Inflammatory macrophage treated with lipopolysaccharide for 4 hours (primary cell): ENCODE data around the gene BIRC2.
"Not testable (repeated sequence)": the region's sequence is repeated elsewhere in the genome, so short reads cannot be mapped to it uniquely, and the experiment has no call there.

Source experiments
- DNase-seq: peaks from one replicate; pipeline ENCODE4 v3.0.0-alpha.2; 2020

The BIRC2 gene

DNA sequence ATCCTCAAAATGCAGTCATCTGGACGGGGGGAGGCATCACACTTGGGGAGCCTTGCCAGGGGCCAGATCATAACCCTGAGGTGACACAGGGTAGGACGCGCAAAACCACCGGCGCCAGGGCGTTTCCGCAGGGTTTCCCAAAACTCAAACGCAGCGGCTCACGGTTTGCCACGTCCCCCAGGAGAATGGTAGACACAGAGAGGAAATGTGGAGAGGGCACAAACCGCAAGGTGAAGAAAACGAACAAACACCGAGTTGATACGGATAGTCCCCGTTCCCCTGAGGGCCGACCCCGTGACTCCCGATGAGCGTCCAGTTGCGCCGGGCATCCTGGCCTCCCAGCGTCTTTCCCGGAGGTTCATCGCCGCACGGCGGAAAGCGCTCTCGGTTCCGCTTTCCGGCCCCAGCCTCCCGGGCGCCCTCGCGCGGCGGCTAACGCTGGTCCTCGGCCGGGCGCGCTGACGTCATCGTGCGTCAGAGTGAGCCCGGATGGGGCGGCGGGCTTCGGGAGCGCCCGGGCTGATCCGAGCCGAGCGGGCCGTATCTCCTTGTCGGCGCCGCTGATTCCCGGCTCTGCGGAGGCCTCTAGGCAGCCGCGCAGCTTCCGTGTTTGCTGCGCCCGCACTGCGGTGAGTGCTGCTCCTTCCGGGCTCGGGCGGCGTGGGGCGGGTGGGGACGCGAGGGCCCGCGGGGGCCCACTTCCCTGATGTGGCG, at the start of gene BIRC2:
TSS of gene BIRC2 (plus strand) at position 467 of the 714 bp plus-strand sequence. CDS start 2,641 bp downstream, outside the sequence.
- peak; percentile 96 for DNase-seq

DNA sequence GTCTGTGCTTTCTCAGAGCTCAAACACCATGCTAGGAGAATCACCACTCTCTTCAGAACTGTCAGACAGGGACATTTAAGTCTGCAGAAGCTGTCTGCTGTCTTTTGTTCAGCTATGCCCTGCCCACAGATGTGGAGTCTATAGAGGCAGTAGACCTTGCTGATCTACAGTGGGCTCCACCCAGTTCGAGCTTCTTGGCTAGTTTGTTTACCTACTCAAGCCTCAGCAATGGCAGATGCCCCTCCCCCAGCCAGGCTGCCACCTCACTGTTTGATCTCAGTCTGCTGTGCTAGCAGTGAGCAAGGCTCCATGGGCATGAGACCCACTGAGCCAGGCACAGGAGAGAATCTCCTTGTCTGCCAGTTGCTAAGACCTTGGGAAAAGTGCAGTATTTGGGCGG, 46.2 kb upstream of the BIRC2 start:
- not testable (repeated sequence) for DNase-seq

DNA sequence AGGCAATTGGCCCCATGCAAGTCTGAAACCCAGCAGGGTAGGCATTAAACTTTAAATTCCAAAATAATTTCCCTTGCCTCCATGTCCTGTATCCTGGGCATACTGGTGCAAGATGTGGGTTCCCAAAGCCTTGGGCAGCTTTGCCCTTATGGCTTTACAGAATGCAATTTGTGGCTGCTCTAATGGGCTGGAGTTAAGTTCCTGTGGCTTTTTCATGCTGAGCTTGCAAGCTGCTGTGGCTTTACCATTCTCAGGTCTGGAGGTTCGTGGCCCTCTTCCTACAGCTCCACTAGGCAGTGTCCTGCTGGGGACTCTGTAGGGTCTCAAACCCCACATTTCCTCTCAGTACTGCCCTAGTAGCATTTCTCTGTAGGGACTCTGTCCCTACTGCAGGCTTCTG, 44.8 kb upstream of the BIRC2 start:
- no peak for DNase-seq

DNA sequence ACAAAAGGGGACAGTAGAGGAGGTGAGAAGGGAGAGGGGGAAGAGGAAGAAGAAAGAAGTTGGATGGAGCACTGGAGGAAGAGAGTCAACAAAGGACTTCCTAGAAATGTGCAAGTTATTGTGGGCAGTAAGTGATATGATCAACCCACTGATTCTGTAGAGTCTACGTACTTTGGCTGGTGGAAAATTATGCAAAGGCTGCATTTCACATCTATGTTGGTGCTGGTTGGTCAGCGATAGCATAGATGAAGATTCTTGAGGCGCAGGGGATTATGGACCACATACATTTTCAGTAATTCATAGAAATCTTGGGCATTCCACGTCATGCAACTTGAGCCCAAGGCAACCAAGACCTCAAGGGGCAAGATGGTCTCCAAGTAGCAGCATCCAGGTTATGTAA, 42.3 kb upstream of the BIRC2 start:
- no peak for DNase-seq

DNA sequence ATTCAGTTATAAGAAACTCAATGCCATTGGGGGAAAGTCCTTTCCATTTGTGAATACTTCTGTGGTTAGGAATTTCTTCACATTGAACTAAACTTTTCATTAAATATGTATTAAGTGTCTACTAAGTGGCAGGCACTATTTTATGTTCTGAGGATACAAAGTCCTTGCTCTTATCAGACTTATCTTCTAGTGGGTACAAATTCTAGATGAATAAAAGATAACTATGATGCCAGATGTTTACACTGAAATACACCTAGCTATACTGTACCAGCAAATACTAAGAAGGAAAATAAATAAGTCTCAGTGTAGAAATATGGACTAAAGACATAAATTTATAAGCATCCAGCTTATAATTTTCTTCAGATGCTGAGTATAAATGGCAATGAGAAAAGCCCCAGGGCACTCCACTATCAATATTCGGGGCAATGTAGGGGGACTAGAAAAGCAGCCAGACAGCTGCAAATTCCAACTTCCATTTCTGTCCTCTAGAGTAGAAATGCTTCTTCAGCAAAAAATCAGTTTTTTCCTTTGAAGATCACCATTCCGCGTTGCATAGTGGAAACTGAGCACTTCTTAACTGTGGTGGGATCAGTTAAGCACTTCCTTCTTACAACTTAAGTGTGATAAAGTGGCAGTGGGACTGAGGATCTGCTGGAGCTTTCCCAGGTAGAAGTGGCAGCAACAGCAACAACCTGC, 41.5 kb upstream of the BIRC2 start:
- no peak for DNase-seq

DNA sequence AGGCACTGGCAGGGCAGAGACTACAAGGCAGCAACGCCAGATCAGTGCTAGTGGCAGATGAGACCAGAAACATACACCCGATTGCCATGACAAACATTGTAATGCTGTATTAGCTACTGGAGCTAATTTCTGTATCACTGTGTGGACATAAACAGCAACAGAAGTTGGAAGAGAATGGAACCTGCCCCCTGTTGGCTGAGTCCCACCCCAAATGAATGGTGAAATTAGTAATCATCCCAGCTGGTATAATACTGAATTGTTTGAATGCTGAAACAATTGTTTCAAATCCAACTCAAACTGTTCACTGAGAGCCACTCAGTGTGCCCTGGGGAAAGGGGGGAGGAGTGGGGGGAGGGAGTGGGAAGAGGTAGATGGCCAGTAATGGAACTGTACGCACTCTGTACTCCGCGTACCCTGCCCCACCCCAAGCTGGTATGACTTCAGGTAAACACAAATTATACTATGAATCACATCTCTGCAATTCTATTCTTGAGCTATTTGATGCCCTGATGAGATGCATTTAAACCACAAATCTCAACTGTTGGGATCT, 40.9 kb upstream of the BIRC2 start:
- DNase-seq: no peak

DNA sequence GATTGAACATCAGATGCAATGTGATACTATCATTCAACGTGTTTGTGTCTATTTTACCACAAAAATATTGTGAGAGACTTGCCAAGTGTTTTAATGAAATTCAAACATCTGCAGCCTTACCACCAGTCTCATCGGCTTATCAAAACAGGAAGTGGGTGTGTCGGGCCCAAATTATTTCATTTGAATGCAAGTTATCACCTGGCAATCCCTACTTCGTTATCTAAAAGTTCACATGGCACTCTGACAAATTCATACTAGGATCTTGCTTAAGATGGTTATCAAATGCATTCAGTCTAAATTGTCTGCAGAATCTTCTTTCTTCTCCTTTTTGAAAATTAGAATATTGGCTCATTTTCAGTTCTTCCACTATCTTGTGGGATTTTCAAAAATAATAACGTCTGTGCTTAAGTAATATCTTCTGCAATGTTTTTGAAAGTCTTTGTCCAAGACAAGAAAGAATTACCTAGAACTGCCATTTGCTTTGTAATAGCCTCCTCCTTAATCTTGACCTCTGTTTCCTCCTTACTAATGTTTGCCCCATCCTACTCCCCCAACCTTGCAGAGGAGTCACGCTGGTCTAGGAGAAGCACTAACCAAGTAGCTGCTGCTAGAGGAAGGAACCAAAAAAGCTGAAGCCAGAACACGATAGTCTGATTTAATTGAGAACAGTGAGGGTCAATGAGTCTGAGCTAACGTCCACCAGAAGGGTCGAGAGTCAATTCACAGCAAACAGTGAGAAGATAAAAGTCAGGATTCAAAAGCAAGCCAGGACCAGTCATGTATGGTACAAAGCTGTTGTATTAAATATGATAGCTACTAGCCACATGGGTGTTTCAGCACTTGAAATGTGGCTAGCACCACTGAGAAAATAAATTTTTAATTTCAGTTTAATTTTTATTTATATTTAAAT, 39.9 kb upstream of the BIRC2 start:
- DNase-seq: peak; percentile 72

DNA sequence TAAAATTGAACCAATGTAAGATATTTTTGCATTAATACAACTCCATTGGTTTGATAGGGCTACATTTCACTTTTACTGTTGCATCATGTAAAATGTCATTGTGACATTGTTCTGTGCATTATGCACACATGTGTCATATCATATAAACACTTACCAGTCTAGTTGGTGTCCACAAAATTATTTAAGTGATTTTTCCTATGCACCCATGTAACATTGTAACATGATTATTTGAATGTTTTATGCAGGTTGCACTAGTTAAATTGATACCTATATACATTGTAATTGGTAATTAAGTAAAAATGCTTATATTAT, 39.3 kb upstream of the BIRC2 start:
- peak; percentile 57 for DNase-seq

DNA sequence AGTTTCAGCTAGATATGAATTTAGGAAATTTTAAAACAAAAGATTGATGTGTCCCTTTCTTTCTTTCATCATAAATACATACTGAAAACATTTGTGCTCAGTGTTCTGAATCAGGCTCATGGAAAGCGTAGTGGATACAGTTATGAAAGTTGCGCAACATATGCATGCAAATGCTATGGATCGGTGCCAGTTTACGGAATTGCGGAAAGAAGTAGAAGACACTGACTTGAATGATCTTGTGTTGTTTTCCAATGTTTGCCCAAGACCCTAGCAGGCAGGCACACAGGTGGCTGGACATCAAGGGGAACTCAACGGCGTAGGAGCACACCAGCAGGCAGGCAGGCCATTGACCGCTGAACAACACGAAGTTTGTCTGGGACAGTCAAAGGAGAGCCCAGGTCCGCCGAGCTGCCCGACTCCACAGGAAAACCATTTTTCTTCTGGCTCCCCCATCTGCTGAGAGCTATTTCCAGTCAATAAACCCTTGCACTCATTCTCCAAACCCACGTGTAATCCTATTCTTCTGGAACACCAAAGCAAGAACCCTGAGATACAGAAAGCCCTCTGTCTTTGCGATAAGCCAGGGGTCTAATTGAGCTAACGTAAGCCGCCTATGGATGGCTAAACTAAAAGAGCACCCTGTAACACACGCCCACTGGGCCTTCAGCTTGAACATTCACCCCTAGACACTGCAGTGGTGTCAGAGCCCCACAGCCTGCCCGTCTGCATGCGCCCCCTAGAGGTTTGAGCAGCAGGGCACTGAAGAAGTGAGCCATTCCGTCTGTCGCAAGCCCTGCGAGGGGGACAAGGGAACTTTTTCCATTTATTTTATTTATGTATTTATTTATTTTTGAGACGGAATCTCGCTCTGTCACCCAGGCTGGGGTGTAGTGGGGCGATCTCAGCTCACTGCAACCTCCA, 37.1 kb upstream of the BIRC2 start:
- DNase-seq: peak; percentile 26

DNA sequence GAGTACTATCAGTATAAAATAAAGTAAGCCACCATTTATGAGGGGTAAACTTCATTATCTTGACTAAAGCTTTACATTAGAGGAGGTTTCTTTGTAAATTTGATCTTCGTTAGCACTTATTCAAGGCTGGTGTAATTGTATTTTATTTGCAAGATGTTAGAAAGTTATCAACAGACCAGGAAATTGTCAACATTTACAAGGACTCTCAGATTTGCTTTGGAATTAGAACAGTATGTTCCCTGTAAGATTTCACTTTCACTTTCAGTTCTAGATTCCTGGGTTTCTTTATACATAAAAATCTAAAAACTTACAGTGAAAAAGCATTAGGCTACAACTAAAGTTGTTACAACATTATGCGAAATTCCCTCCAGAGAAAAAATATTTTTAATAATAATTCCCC, 34.3 kb upstream of the BIRC2 start:
- peak; percentile 71 for DNase-seq

DNA sequence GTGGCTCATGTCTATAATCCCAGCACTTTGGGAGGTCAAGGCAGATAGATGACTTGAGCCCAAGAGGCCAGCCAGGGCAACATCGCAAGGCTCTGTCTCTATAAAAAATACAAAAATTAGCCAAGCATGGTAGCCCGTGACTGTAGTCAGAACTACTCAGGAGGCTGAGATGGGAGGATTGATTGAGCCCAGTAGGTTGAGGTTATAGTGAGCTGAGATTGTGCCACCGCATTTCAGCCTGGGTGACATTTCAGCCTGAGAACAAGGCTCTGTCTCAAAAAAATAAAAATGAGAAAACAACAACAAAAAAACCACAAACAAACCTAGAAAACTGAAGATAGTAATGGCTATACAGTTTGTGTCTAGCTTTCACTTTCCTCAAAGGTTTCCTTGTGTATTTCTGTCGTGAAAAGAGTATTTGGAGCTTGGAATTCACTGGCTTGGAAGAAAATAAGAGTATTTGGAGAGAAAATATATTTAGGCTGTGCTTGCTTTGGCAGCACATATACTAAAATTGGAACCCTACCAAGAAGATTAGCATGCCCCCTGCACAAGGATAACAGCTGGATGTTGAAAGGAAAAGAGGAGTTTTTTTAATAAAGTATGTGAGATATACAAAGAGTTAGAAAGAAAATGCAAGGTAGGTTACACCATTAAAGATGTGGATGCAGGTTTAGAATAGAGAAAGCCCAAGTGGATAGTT, 33.6 kb upstream of the BIRC2 start:
- no peak for DNase-seq

DNA sequence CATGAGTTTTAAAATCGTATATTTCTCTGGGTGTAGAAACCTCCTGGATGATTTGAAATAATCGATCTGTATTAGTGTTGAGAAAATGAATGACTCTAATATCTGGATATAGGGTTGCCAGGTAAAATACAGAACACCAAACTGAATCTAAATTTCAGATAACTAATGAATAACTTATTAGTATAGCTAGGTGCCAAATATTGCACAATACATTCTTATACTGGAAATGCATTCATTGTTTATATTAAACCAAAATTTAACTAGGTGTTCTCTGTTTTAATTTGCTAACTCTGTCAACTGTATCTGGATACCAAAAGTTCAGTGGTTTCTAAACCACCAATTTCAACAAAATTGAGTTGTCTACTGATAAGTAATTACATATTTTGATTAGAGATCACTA, 32.2 kb upstream of the BIRC2 start:
- DNase-seq: no peak

DNA sequence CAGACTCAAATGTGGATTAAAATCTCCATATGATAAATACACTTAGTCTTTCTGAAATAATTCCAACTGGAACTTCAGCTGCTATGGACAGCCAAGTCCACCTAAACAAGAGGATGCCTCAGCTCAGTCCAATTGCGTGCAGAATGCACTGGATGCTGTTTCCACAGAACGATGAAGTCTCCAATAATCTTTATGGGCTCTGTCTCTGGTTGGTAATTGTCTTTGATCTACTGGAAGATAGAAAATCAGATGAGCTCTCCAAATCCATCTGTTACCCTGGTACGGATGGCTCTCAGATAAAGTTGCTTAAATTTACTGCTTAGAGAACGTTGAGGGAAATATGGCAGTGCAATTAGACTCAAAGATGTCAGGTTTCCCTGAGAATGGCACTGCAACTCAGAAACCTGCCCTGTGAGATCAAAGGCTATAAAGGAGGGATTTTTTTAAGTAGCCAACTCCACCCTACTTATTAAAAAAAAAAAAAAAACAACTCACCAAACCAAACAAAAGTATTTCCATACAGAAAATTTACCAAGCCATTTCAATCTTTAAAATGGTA, 30.6 kb upstream of the BIRC2 start:
- DNase-seq: no peak

DNA sequence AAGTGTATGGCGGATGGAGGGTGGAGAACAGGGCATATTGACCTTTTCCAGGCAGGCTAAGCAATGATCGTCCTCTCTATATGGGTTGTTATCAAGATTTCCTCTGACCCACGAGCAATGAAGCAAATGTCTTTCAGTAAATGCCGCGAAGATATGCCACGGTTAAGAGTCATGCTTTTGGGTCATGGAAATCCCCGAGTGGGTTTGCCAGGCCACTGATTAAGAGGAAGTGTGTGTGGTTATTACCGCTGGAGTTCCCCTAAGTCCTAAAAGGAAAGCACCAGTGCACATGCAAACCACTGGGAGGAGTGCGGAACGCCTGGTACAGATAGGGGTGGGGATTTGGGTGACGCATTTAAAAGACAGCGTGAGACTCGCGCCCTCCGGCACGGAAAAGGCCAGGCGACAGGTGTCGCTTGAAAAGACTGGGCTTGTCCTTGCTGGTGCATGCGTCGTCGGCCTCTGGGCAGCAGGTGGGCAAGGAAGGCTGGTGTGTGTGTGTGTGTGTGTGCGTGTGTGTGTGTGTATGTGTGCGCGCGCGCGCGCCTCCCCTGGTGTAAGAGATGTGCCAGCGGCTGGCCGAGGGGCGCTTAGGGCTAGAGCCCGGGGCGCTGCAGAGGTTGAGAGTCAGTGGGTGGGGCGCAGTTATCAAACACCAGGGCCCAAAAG, 29.8 kb upstream of the BIRC2 start, which contains the start of gene BIRC3:
TSS of gene BIRC3 (plus strand) at position 386 of the 669 bp plus-strand sequence. CDS start 7,026 bp downstream, outside the sequence.
- DNase-seq: peak; percentile 99

DNA sequence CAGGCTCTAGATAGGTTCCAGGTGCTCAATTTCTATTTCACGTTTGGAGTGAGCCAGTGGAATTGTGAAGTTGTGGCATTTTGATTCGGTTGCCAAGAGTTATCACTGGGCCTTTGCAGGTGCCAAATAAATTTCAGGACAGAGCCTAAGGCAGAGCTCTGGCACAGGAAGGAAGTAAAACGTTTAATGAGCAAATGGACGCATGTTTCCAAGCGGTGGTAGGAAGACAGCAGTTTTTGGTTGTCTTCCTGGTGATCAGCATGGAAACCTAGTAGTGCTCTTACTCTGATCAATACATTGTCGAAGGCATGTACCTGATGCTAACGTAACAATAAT, 29.3 kb upstream of the BIRC2 start:
- peak; percentile 28 for DNase-seq

DNA sequence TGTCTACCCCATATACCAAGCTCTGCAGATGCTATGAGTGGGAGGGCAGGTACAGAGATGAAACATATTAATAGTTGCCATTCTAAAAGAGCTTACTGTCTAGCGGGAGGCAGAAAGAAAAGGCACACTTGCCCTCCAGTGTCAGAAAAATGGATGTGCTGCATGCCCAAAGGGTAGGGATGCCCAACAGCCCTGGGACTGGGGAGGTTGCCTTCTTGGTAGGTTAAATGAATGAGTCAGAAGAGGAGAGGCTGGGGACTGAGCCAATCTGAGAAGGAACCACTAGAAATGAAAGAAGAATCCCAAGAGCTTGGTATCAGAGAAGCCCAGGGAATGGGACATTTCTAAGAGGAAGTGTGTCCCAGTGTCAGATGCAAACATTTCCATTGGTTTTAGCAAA, 28.5 kb upstream of the BIRC2 start:
- DNase-seq: peak; percentile 81

DNA sequence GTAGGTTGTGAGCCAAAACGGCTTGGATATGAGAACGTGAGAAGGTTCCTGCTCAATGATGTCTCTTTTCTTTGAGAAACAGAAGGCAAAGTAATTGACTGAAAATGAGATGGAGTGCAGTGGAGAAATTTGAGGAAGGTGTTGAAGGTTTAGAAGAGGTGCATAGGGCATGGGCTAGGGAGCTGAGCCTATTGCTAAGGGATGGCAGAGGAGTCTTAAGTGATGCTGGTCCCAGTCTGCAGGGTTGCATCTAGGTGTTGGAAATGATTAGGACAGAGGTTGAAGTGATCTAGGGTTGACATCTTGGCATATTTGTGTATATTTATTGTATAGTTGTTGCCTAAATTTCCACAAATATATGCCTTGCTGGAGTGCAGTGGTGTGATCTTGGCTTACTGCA, 27.5 kb upstream of the BIRC2 start:
- no peak for DNase-seq

DNA sequence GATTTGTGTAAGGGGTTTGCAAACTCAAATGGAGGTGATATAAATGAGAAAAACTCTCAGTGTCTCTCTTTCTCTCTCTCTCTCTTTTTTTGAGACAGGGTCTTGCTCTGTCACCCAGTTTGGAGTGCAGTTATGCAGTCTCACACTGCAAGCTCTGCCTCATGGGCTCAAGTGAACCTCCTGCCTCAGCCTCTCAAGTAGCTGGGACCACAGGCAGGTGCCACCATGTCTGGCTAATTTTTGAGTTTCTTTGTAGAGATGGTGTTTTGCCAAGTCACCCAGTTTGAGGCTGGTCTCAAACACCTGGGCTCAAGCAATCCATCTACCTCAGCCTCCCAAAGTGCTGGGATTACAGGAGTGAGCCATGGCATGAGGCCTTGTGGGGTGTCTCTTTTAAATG, 26.8 kb upstream of the BIRC2 start:
- no peak for DNase-seq

DNA sequence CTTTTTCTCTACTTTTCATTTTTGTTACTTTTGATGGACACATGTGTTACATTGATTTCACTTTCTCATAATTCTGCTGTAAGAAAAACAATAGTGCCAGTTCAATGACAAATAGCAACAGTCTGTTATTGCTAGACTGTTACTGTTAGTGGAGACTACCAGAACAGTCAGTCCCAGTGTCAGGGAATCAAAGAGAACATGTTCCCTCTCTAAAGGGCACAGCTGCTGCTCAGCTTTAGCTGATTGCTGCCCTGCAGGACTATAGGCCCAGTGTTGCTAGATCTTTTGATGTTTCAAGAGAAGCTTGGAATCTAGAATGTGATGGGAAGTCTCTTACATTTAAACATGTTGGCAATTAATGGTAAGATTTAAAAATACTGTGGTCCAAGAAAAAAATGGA, 26.3 kb upstream of the BIRC2 start:
- no peak for DNase-seq

DNA sequence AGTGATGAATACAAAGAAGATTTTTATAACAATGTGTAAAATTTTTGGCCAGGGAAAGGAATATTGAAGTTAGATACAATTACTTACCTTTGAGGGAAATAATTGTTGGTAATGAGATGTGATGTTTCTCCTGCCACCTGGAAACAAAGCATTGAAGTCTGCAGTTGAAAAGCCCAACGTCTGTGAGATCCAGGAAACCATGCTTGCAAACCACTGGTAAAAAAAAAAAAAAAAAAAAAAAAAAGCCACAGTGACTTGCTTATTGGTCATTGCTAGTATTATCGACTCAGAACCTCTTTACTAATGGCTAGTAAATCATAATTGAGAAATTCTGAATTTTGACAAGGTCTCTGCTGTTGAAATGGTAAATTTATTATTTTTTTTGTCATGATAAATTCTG, 24.5 kb upstream of the BIRC2 start:
- no peak for DNase-seq
